GM19438 (cell line): Measurements from ENCODE around the gene PCNX4.
A peak's percentile ranks its signal among the peaks of the same experiment; 100 is the strongest.

Source experiments
- ATAC-seq: cut with Tn5 transposase; IDR thresholded peaks from one replicate; pipeline ENCODE4 v1.9.1; 2021; ENCODE audit warnings: low read depth; ENCODE audit not compliant: unreplicated experiment

Gene PCNX4

DNA sequence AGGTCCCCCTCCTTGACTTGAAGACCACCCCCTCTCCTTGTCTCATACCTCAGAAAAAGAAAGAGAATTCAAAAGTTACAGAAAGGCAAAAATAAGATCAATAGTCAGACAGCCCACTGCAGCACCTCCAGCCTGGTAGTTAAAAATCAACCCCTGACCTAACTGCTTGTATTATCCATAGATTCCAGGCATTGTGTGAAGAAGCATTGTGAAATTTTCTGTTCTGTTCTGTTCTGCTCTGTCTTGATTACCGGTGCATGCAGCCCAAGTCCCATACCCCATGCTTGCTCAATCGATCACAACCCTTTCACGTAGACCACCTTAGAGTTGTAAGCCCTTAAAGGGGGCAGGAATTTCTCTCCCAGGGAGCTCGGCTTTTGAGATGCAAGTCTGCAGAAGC, 79.2 kb downstream of the PCNX4 start:
- ATAC-seq, result no peak

GRCh38 chr14:60171690-60172089, 80.0 kb downstream of the PCNX4 start:
- no peak for ATAC-seq

GRCh38 chr14:60174352-60175254, 82.9 kb downstream of the PCNX4 start:
- ATAC-seq, result no peak

DNA sequence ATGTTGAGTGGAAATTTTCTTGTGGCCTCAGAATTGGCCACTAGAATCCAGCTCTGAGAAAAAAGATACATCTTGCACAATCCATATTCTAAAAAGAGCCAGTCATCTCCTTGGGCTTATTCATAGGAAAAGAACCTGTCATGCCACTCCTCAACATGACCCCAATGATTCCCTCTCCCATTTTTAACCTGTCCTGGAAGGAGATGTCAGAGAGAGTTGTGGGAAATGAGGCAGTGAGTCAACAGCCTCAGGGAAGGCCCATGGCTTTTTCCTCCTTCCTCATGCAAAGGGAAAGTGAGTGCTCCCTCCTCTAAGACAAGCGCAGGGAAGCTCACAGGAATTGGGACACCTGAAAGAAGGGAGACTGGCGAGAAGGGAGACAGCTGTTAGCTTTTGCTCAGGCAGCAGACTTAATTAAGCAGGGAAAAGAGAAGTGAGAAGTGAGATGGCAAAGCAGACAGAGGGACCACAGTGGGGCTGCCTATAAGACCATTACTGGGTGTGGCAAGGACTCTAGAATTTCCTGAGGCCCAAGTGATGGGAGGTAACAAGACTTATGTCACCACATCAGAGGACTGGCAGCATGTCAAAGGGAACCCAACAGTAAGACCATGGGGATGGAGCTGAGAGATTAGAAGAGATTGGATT, 83.7 kb downstream of the PCNX4 start:
- no peak for ATAC-seq

- no peak for ATAC-seq
Observed at GRCh38 chr14:60178164-60178563, 86.4 kb downstream of the PCNX4 start.

DNA sequence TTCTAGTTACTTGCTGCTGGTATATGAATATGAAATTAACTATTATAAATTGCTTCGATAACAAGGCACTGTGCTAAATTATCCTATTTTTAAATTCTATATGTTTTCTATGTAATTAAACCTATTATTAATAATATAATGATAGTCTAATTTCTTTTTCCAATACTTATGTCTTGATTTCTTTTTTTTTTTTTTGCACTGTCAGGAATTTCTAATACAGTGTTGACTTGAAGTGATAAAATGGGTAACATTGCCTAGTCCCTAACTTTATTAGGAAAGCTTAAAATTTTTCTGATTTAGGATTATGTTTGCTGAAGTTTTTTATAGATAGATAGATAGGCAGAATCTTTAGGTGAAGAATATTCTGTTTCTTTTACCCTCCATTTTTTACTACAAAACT, 87.1 kb downstream of the PCNX4 start:
- ATAC-seq, result no peak

GRCh38 chr14:60179431-60179869, 87.7 kb downstream of the PCNX4 start:
- no peak for ATAC-seq

DNA sequence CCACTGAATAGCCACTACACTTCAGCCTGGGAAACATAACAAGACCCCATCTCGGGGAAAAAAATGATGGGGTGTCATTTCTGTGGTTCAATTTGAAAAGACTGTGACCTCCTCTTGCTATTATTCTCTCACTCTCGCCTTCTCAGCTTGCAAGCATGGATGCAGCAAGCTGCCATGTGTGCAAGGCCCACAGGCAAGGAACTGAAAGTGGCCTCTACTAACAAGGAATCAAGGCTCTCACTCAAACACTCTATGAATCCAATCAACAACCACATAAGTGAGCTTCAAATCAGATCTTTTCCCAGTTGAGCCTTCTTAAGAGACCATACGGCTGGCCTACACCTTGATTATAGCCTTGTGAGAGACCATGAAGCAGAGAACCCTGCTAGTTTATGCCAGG, 91.4 kb downstream of the PCNX4 start:
- ATAC-seq, result no peak

DNA sequence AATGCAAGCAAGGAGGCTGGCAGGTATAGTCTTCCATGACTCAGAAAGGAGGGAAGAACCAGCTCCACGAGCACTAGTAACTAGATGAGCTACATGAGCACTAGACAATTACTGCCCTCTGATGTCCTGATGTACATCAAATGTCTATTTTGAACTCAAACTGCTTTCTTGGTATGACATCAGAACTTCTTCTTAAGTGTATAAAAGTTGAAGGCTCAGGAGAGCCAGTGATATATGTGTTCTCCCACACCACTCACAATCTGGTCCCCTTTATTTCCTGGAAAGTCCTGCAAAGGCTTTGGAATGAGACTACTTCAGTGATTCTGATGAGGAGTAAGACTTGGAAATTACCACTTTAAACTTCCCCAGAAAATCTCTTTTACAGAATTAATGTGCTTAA, 92.0 kb downstream of the PCNX4 start:
- no peak for ATAC-seq

- ATAC-seq, result no peak
Observed at GRCh38 chr14:60184146-60184904, 92.6 kb downstream of the PCNX4 start.

- ATAC-seq, result no peak
Observed at GRCh38 chr14:60184905-60185555, 93.3 kb downstream of the PCNX4 start.

- no peak for ATAC-seq
Observed at GRCh38 chr14:60188115-60188514, 96.4 kb downstream of the PCNX4 start.

DNA sequence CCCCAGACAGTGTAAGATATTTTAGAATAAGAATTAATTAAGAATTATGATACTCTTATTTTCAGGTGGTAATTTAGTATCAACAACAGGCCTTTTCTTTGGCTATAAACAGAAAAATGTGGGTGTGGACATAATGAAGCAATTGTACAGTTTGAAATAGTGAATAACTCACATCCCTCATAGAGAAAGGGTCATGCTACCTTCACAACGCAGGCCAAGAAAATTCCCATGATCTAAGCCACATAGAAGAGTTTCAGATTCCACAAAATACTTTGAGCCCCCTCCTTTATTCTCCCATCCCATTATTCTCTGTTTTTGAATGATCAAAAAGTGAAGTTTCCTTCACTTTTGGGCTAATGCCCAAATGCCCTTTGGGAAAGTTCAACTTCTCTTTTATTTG, 97.0 kb downstream of the PCNX4 start:
- ATAC-seq, result no peak

DNA sequence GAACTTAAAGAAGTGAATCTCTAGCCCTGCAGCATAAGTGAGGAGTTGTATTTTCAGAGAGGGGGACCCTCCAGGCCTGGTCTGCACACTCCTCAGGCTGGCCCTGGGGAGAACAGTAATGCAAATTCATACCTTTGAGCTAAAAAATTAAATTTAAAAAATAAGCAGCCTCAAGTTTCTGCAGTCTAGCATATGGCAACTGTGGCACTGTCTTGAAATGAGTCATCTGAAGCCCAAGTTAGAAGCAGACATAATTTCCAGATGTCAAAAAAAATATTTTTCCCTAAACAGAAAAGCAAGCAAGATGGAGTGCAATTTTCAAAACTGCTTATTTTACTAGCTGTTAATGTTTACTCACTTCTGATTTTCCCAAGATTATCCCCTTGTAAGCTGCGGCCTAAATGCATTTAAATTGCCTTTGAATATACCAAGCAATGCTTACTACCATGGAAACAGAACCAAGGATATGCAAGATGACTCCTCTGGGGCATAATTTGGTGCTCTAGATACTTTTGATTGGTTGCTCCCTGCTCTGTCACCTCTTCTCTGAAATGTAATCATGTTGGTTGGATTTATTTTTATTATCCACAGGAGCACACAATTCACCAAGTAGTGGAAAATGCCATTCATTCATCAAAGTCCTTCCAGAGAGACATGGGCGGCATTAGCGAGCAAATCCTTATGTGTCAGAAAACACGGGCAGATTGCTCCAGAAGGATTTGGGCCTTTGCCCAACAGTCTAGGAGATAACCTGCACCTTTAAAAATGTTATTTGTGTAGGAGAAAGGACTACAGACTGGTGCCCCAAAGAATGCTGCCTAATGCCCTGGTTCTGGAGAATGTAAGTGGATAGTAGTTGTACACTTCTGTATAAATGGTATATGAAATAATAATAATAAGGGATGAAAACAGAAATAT, 98.5 kb downstream of the PCNX4 start:
- ATAC-seq, result no peak

- ATAC-seq, result peak; percentile 60
Observed at GRCh38 chr14:60195179-60195810, 103.6 kb downstream of the PCNX4 start.

DNA sequence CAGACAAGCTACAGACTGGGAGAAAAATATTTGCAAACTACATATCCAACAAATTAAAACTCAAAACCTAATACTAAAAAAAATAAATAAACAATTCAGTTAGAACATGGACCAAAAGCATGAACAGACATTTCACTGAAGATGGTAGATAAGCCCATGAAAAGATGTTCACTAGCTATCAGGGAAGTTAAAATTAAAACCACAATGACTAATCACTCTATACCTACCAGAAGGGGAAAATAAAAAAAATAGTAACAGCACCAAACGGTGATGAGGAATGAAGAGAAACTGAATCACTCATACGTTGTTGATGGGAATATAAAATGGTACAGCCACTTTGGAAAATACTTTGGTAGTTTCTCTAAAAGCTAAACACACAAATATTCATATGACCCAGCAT, 104.6 kb downstream of the PCNX4 start:
- ATAC-seq, result no peak

- no peak for ATAC-seq
Observed at GRCh38 chr14:60197629-60198303, 106.0 kb downstream of the PCNX4 start.

DNA sequence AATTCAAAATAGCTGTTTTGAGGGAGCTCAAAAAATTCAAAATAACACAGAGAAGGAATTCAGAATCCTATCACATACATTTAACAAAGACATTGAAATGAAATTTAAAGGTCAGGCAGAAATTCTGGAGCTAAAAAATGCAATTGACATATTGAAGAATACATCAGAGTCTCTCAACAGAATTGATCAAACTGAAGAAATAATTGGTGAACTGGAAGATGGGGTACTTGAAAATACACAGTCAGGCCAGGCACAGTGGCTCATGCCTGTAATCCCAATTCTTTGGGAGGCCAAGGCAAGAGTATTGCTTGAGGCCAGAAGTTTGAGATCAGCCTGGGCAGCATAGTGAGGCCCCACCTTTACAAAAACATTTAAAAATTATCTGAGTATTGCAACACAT, 107.6 kb downstream of the PCNX4 start:
- no peak for ATAC-seq
